AG04450 (cell line): ENCODE measurements around the gene ST8SIA2. TPM values are rescaled to one million over a fixed set of nuclear protein-coding genes. Genes with fewer than 3 reads are reported as not detected.

Experiments used
- CTCF ChIA-PET: fragments of 300-600, 350-600 bp; formaldehyde crosslinking; extraction: SDS; loops from one replicate; lab custom pipeline; 2022; ENCODE audit warnings: antibody characterized with exemption, inconsistent platforms; lab: Charles Lee
- POLR2A ChIA-PET: fragments of 350-600 bp; formaldehyde crosslinking; extraction: SDS; loops from one replicate; lab custom pipeline; 2021; ENCODE audit warnings: antibody characterized with exemption, inconsistent platforms; lab: Yijun Ruan, JAX
- DNase-seq: peaks from one replicate; pipeline ENCODE4 v3.0.0-alpha.2; 2011; ENCODE audit warnings: low read depth, low spot score
- H3K27ac ChIP-seq: one replicate; pipeline ENCODE4 v1.5.1; 2012; ENCODE audit warnings: low read depth, low read length, control low read depth
- H3K27me3 ChIP-seq: one replicate; pipeline ENCODE4 v1.6.0; 2012; ENCODE audit warnings: low read length; ENCODE audit not compliant: control insufficient read depth, insufficient read depth
- H3K4me3 ChIP-seq: 2 replicates; pipeline ENCODE4 v1.5.1; 2011; ENCODE audit warnings: mild to moderate bottlenecking, low read depth, low read length, control low read depth
- H3K9me3 ChIP-seq: 2 replicates; pipeline ENCODE4 v1.5.1; 2012; ENCODE audit warnings: low read length; ENCODE audit not compliant: control insufficient read depth, insufficient read depth
- polyA plus RNA-seq: library from polyadenylated mRNA; depleted of rRNA; stranded (reverse); fragments of >200 nt; gene quantifications from 2 replicates; pipeline ENCODE4 v1.2.3, GENCODE V29; 2011
- TF ChIP-seq, protein P1 (sequence below): IDR thresholded peaks from 2 replicates; pipeline ENCODE4 v1.5.1; 2011; ENCODE audit warnings: low read depth, low read length, control low read depth, inconsistent platforms

The ST8SIA2 gene
- polyA plus RNA-seq, 1 experiment = 0.21 TPM

- TF ChIP-seq, protein P1, sequence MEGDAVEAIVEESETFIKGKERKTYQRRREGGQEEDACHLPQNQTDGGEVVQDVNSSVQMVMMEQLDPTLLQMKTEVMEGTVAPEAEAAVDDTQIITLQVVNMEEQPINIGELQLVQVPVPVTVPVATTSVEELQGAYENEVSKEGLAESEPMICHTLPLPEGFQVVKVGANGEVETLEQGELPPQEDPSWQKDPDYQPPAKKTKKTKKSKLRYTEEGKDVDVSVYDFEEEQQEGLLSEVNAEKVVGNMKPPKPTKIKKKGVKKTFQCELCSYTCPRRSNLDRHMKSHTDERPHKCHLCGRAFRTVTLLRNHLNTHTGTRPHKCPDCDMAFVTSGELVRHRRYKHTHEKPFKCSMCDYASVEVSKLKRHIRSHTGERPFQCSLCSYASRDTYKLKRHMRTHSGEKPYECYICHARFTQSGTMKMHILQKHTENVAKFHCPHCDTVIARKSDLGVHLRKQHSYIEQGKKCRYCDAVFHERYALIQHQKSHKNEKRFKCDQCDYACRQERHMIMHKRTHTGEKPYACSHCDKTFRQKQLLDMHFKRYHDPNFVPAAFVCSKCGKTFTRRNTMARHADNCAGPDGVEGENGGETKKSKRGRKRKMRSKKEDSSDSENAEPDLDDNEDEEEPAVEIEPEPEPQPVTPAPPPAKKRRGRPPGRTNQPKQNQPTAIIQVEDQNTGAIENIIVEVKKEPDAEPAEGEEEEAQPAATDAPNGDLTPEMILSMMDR = no peak
- no peak overlapping the region for H3K4me3 ChIP-seq
- POLR2A ChIA-PET = no interaction called here
- no peak overlapping the region for H3K27ac ChIP-seq
- CTCF ChIA-PET = no interaction called here
- no peaks in the 10 kb centered on the region for H3K9me3 ChIP-seq
- DNase-seq = no peak
- H3K27me3 ChIP-seq = peaks cover 4% of the 10 kb centered on the region
Measured at GRCh38 chr15:92494806-92495336, 101.2 kb downstream of the ST8SIA2 start.

- TF ChIP-seq, protein P1 = no peak
- Histone ChIP-seq H3K4me3 (no peak overlapping the region), H3K27me3 (peaks cover 4% of the 10 kb centered on the region), H3K27ac (no peak overlapping the region), H3K9me3 (no peaks in the 10 kb centered on the region)
- DNase-seq = no peak
- ChIA-PET POLR2A (no interaction called here), CTCF (no interaction called here)
Measured at GRCh38 chr15:92495446-92495845, 101.8 kb downstream of the ST8SIA2 start.

DNA sequence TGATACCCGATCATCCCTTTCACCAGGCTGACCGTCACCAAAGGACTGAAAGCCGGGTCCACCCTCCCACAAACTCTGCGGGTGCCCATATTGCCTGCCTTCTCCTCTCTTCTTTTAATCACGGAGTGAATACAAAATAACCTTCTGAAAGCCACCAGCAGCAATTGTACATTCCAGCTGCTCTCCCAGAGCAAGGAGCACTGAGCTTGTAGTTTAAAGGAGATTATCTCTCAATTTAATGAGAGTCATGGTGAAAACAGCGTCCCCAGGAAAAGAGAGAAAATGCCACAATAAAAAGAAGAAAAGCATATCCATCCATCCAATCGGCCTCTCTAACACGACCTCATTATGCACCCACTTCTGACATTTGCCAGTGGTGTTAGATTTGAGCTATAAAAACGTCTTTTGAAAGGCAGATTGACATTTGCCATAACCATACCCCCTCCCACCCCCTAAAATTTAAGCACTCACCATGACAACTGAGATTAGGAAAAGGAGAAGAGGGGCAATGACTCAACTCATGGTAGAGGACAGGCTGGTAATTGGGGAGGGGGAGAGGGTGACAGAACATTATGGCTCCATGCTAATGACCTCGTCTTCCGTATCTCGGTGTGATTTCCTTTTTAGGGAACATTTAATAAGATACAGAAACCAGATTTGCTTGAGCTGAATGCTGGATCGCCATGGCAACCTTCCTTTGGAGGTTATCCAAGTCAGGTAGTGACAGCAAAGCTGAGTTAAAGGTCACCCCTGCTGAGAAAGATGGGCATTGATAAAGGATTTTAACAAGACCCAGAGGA, 106.2 kb downstream of the ST8SIA2 start:
- ChIA-PET POLR2A (interaction anchor here (0.6 kb wide), 1 partner anchor 1537 kb away, joined by 3 read pairs; no protein-coding TSS in a partner anchor), CTCF (no interaction called here)
- Histone ChIP-seq H3K9me3 (no peaks in the 10 kb centered on the region), H3K27me3 (no peaks in the 10 kb centered on the region), H3K4me3 (no peak overlapping the region), H3K27ac (no peak overlapping the region)
- TF ChIP-seq, protein P1 = no peak
- DNase-seq = no peak

DNA sequence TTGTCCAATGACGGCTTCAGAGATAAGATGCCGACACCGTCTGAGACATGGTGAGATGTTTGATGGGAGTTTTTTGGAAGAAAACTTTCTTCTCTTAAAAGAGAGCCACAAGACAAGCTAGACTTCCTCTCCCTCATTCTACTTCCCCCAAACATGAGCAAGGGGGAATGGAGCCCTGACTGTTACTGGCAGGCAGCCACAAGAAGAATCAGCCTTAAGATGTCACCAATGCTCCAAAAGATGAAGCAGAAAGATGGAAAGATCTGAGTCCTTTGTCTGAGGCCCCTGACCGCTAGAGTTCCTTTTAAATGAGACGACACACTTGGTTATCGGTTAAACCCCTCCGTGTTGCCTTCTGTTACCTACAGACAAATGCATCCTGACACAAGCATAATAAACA, 108.7 kb downstream of the ST8SIA2 start:
- DNase-seq = no peak
- Histone ChIP-seq H3K27me3 (no peaks in the 10 kb centered on the region), H3K27ac (no peak overlapping the region), H3K9me3 (no peaks in the 10 kb centered on the region), H3K4me3 (no peak overlapping the region)
- ChIA-PET POLR2A (no interaction called here), CTCF (no interaction called here)
- TF ChIP-seq, protein P1 = no peak
